Measurements from ENCODE around the gene SLC22A31.

- TF ChIP-seq POLR2A (IDR thresholded peaks at IDR 0.05; ENCODE audit: low read depth, low read length) = no peak
- no peak for TF ChIP-seq TAF1 (IDR thresholded peaks at IDR 0.05; ENCODE audit: borderline replicate concordance, low read depth, low read length)
Measured at GRCh38 chr16:89184677-89184932, 15.7 kb downstream of the SLC22A31 start.

Measured in GM12892 (cell line).